Forelimb muscle (tissue), 1 donor: ENCODE data around the gene PPT2. TPM values are rescaled to one million over a fixed set of nuclear protein-coding genes. Genes with fewer than 3 reads are reported as not detected.

Experiments used
- DNase-seq: peaks from one replicate; pipeline ENCODE4 v3.0.0-alpha.2; 2013; ENCODE audit warnings: low read depth
- polyA plus RNA-seq: library from polyadenylated mRNA; unstranded; fragments of 120-200 nt; gene quantifications from one replicate; pipeline ENCODE4 v1.2.1, GENCODE V29; 2013; ENCODE audit not compliant: insufficient read length

PPT2 gene
- polyA plus RNA-seq, 1 donor, result 34.6 TPM

DNA sequence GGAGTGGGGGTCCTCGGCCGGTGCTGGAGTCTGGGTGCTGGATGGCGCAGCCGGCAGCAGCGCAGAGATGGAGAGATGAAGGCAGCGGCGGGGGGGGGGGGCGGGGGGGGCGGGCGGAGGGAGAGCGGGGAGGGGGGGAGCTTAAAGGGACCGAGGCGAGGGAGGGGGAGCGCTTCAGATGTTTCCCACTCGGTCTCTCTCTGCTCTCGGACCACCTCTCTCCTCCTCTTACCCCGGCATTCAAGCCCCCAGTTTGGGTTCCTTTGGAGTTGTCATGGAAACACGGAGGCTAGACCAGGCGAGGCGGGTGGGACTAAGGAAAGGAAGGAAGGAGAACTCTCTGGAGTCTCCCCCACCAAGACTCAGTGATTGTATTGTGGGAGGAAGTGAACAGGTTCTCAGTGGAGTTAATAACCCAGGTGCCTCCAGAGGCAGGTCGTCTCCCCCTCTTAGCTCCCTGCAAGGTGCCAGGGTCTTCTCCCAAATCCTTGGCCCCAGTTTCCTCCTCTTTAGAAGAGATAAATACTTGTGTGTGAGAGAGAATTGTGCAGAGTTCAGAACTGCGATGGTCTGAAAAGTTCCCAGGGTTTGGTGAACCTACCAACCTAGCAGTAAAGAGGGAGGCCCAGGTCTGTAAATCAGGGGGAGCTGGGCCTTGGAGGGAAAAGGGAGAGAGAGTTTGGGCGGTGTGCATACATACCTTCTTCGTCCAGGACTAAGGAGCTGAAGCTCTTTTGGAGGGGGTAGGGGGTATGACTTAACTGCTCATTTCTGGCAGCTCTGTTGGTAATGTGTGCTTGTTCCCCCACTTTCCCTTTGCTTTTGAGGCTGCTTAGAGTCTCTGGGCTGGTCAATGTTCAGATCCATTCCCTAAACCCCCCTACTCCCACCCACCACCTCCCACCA, 1.8 kb upstream of the PPT2 start, which contains the start of gene PRRT1:
Gene PRRT1 (minus strand): TSS at position 77 of the 906 bp plus-strand sequence. CDS start 112 bp downstream, outside the sequence.
- DNase-seq, result no peak

DNA sequence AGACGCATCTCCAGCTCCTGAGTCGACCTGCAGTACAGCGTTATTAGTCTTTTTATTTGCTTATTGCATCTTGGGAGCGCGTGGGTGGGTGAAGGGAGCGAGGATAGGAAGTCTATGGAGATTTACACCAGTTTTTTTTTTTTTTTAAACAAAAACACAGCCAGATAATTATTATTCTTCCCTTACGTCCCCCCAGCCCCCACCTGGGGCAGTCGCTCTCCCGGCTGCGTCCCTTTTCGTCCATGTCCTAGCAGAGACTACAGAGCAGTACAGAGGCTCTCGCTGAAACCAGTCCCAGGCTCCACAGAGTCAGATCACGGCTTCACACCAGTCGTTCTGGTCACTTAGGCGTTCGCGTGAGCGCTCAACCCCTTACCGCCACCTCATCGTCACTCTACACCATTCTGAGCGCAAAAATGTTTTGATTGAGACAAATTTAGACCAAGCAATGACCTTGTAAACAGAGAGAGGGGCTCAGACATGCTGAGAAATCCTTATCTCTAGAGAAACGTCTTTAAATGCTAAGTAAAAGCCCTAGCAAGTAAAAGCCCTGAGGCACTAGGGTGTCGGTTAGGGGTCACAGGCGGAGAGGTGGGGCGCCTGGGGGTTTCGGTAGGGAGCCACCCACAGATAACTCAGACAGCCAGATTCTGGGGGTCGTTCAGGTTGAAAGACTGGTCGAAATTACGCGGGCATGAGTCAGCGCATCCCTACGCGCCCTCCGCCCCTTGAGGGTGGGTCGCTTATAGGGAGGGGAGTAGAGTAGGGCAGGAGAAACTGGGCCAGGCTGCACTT, 975 bp upstream of the PPT2 start:
- no peak for DNase-seq

DNA sequence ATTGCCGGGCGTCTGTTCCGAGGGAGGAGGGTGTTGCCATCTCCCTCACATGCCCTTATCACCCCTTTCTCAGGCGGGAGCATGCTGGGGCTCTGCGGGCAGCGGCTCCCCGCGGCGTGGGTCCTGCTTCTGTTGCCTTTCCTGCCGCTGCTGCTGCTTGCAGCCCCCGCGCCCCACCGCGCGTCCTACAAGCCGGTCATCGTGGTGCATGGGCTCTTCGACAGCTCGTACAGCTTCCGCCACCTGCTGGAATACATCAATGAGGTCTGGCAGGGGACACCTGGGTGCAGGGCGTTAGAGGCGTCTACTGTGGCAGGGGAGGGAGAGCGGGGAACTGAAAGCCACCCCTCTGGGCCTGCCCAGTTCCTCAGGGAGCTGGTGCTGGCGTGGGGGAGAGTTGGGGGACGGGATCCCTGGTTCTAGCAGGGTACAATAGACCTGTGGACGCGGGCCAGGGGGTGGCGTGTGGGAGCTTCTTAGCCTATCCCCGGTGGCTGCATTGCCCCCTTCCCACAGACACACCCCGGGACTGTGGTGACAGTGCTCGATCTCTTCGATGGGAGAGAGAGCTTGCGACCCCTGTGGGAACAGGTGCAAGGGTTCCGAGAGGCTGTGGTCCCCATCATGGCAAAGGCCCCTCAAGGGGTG, 697 bp downstream of the PPT2 start:
- no peak for DNase-seq

DNA sequence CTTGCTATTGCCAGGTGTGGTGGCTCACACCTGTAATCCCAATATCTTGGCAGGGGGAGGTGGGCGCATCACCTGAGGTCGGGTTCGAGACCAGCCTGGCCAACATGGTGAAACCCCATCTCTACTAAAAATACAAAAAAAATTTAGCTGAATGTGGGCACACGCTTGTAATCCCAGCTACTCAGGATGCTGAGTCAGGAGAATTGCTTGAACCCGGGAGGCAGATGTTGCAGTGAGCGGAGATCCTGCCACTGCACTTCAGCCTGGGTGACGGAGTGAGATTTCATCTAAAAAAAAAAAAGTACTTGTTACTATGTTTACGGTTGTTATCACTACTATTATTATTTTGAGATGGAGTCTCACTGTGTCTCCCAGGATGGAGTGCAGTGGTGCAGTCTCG, 3.0 kb downstream of the PPT2 start:
- no peak for DNase-seq

DNA sequence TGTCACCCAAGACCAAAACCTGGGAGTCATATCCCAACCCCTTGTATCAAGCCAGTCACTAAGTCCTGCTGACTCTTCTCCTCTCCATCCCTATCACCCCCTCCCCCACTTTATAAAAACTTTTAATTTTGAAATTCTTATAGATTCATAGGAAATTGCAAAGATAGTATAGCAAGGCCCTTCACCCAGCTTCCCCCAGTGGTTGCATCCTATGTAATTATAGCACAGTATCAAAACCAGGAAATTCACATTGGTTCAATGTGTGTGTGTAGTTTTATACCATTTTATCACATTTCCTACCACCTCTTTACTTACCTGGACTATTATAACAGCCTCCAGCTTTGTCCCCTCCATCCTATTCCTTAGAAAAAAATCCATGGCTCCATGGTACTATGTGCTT, 4.1 kb downstream of the PPT2 start:
- no peak for DNase-seq

DNA sequence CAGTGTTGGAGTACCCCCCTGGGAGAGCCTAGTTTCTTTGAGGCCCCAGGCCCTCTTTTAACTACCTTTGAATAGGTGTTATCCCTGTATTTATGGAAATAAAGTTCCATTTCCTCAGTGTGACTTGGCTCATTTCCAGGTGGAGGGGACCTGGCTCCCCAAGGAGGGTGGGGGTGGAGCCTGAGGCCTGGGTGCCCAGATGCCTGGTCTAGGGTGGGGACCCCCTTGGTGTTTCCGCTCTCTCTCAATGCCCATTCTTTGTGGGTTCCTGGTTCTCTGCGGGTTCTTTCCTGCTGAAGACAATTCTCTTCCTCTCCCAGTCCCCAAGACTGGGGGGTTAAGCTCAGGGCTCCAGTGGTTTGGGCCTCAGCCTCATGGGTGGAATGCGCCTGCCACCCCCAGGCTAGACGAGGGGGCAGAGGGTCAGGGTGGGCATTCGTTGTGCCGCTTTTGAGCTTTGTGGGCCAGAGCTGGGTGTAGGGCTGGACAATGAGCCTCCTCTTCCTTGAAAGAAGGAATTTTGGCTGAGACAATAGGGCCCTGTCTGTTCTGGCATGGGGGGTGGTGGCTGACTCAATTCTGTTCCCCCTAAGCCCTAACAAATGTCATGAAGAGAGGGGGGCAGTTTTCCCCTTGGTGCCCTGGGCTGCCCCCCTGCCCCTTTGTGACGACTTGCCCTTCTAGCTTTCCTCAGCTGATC, 9.8 kb downstream of the PPT2 start:
- no peak for DNase-seq

DNA sequence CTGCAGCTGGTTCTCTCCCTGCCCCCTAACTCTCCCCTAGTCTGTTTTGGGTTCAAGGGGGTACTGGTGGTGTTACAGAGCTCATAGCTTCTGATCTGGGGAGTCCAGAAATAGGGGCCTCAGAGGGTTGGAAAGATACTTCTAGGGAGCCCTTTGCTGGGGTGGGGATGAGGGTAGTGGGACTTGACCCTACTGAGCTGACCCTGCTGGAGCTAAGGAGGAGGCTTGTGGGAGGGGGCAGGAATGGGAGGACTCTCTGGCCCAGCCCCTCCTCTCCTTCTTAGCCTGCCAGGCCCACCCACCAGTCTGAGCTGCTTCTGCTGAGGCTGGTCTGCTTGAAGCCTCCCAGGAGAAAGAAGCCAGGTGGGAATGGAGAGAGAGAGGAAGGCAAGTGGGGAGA, 10.4 kb downstream of the PPT2 start, which contains the start of gene EGFL8:
Gene EGFL8 (plus strand): TSS at position 301 of the 400 bp plus-strand sequence. CDS start 1,571 bp downstream, outside the sequence.
- no peak for DNase-seq

DNA sequence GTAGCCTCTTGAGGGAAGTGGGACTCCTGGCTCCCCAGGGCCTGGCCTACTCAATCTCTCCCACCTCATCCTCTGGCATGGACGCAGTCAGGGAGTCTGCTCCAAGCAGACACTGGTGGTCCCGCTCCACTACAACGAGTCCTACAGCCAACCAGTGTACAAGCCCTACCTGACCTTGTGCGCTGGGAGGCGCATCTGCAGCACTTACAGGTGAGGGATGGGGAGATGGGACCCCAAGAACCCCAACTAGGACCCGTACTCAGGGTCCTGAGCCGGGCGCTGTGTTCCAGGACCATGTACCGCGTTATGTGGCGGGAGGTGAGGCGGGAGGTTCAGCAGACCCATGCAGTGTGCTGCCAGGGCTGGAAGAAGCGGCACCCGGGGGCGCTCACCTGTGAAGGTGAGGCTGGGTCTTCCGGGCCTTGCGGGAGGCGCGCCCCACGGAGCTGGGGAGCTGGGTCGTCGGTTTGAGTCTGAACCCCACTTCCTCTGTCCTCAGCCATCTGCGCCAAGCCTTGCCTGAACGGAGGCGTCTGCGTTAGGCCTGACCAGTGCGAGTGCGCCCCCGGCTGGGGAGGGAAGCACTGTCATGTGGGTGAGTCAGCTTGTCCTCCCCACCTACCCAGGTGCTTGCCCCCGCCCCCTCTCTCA, 12.6 kb downstream of the PPT2 start:
- DNase-seq, result no peak

DNA sequence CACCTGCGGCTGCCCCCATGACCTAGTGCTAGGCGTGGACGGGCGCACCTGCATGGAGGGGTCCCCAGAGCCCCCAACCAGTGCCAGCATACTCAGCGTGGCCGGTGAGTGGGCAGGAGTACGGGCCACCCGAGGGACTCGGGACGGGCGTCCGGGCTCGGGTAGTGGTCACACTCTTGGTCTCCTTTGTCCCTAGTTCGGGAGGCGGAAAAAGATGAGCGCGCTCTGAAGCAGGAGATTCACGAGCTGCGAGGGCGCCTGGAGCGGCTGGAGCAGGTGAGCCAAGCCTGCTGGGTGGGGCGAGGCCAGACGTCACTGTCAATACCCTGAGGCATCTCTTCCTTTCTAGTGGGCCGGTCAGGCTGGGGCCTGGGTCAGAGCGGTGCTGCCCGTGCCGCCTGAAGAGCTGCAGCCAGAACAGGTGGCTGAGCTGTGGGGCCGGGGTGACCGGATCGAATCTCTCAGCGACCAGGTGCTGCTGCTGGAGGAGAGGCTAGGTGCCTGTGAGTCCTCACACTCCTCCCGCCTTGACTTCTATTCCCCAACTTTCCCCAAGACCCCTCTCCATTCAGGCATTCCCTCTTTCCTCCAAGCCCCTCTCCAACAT, 13.3 kb downstream of the PPT2 start:
- no peak for DNase-seq

DNA sequence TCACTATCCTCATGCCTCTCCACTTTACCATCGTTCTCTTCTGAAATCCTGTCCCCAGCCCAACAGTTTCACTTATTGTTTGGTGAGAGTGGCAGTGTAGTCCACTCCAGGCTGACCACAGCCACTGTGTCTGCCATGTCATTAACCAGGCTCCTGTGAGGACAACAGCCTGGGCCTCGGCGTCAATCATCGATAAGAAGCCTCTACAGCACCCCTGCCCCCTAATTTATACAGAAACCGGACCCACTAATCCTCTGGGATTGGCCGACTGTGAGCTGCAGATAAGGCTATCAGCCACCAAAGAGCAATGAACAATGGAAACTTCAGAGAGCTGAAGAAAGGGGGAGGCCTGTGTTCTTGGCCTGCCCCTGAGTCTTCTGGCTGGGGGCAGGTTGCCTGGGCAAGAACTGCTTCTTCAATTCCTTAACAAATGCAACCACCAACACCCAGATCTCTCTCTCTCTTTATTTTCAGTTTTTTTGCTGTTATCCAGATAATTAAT, 13.9 kb downstream of the PPT2 start:
- no peak for DNase-seq

DNA sequence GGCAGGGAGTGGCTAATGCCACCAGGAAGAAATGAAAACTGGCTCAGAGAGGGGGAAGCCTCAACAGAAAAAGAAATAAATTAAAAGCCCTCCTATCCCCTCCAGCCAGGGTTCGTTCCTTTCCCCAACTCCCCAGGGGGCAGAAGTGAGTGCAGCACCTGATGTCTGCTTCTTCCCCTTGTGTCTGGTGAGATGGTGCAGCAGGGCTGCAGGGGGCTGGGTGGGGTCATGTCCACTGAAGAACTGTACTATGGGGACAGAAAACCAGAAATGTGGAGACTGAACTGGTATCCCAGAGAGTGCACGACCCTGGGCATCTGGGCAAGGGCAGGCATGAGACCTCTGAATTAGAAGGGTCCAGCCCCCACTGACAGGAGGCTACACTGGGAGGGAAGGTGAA, 14.4 kb downstream of the PPT2 start:
- no peak for DNase-seq

DNA sequence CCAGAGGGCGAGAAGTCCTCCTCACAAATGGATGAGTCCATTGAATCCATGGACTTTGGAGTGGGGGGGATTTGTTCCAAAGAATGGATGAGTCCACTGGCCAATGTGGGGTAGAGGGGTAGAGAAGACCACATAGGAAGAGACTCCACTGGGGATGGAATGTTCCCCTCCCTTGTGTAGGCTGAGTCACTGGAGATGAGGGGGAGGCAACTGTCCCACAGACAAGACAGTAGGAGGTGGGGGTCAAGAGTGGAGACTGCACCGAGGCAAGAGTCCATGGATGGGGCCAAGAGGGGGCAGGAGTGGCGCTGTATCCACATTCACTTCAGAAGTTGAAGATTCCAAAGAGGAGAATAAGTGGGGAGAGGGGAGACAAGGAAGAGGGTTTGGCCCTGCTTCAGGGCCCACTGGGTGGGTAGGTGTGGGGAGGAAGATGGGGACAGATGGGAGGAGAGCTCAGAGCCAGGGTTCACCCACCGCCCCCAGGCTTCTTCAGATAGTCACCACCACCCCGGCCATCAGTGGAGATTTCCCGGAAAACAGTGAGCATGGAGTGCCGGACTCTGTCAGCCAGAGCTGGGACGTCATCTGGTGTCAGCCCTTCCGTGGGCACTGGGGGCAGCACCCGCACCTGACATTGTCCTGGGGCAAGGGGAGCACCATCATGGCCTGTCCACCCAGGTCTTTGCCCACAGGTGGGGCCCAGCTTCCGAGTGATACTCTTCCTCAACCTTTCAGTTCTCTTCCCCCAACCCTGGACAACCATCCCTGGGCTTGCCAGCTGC, 15.1 kb downstream of the PPT2 start:
- no peak for DNase-seq

DNA sequence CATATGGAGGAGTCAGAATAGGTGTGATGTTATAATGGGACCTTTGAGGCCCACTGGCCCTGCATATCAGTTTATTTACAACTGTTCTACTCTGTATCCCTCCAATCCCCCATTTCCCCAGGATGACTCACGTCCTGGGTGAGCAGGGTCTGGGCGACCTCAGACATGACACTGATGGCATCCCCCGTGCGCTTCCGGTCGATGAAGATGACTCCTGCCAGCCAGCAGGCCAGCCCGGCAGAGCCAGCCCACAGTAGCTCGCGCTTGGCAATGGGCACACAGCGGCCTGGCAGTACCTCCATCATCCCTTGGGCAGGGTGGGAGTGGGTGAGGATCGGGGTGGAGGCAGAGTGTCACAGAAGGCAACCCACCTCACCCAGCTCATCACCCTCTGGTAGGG, 16.4 kb downstream of the PPT2 start:
- DNase-seq, result no peak

DNA sequence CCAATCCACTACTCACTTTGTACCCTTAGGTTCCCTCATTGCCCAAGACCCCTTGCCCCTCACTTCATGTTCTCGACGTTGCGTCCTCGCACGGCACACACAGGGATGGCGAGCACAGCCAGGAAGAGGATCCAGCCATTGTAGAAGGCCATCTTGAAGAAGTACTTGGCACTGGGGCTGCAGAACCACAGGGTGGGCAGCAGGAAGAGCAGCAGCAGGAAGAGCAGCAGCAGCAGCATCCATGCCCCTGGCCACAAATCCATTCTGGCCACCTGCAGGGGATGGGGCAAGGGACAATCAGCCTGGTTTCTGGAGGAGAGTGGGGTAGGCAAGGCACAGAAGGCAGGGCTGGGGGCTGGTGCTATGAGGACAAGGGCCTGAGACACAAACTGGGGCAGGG, 17.3 kb downstream of the PPT2 start:
- no peak for DNase-seq

DNA sequence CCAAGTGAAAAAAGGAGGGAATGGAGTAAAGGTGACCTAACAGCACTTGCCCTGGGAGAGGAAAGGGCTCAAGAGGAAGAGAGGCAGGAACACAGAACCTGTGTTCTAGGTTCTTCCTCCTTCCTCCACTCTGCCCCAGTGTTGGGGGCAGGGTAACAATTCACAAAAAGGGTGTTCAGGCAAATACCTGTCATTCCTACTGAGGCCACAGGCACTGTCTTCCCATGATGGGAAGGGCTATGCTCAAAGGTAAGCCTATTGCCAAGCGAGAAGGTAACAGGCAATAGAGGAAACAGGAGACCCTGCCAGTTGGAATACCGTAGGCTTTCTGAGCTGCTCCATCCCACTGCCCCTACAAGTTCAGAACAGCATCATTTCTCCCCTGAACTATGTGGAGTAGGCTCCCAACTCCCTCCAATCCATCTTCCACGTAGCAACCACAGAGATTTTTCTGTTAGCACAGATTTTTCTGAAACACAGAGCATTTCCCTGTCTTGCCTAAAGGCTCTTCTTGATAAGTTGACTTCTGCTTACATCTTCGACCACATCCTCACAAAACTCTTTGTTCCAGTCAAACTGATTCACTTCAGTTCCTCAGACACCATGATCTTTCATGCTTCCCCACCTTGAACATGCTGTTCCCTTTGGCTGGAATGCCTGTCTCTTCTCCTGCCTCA, 19.2 kb downstream of the PPT2 start:
- no peak for DNase-seq

DNA sequence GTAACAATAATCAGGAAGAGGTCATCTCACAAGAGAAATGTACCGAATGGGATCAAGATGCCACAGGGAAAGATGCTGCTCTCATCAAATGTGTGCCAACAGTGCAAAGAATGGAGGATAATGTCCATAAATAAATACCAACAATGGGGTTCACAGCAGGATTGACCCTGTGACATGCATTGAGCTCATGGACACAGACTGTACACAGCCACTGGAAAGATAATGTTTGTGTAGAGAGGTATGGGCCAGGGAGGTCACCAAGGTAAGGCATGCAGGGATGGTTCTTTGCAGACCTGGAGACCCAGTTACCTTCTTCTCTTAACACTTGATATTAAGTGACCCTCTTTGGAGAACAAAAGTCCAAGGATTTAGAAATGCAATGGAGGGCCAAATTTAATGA, 20.5 kb downstream of the PPT2 start:
- DNase-seq, result no peak

DNA sequence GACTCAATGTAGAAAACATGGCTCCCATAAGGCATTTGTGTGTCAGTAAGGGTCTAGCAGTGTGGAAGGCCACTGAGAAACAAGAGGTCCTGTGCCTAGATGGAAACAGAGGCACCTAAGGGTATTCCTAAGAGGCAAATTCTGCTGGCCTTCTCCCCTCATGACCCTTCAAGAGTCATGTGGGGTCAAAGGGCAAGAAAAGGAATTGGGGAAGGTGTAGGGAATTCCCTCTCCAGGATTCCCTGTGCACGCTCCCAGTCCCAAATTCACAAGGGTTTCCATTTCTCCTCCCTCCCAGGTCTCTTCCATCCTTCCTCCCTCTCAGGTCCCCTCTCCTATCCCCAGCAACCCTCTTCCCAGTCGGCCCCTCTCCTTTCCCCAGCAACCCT, 21.4 kb downstream of the PPT2 start:
- DNase-seq, result no peak

DNA sequence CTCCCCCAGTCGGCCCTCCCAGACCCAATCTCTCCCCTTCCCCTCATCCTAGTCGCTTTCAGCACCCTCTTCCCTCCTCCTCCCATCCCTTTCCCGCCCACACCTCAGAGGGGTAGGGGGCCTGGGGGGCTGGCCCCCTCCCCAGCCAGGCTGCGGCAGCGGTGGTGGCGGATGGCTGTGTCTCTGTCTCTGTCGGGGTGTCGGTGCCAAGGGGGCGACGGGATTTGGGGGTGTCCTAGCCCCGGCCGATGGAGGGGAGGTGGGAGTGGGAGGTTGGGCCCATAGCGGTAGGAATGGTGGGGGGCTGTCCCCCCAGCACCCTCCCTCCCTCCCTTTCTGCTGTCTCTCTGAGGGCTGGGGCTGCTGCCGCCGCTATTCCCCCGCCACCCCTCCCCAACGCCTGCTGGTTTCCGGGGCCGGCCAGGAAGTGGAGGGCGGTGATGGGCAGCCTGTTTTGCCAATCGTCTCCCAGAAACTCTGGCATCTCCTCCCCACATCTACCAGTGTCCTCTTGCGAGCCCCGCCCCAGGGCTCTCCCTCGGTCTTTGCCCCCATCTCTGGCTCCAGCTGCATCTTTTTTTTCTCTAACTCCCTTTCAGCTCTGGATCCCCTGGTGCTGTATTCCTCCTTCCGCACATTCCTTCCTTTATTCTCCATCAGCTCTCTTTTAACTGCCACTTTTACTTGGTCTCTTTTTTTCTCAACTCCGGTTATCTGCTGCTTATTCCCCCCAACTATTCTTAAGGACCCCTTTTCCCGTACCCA, 22.0 kb downstream of the PPT2 start, which contains the start of gene AGPAT1:
Gene AGPAT1 (minus strand): TSS at position 374 of the 765 bp plus-strand sequence. CDS start 4,588 bp downstream, outside the sequence.
- peak; percentile 94 for DNase-seq
